Mucosa of gallbladder (tissue), 1 donor: ENCODE measurements around the gene TACSTD2. TPM values are rescaled to one million over a fixed set of nuclear protein-coding genes. Genes with fewer than 3 reads are reported as not detected.
"Not testable (repeated sequence)": the region's sequence is repeated elsewhere in the genome, so short reads cannot be mapped to it uniquely, and the experiment has no call there.

ENCODE experiments used
- DNase-seq: peaks from one replicate; pipeline ENCODE4 v3.0.0-alpha.2; 2020; ENCODE audit warnings: low spot score
- total RNA-seq: library from RNA; stranded (reverse); gene quantifications from one replicate; pipeline ENCODE4 v1.2.1, GENCODE V29; 2021
- donor health status: DM: no; HTN: no; CAD: no.

Gene TACSTD2
- total RNA-seq, 1 donor from 2014 or later: 19.2 TPM

- DNase-seq: no peak
These were observed 10.7 kb downstream of the TACSTD2 start for GRCh38 chr1:58566339-58566738.

GRCh38 chr1:58563715-58564114 is 13.3 kb downstream of the TACSTD2 start:
- not testable (repeated sequence) for DNase-seq

- DNase-seq: no peak
These were observed 15.4 kb downstream of the TACSTD2 start for GRCh38 chr1:58561633-58562032.

- no peak for DNase-seq
These were observed 21.7 kb downstream of the TACSTD2 start for GRCh38 chr1:58555393-58555792.

GRCh38 chr1:58551186-58552140 is 25.6 kb downstream of the TACSTD2 start:
- DNase-seq: no peak

GRCh38 chr1:58549291-58549690 is 27.8 kb downstream of the TACSTD2 start:
- not testable (repeated sequence) for DNase-seq

- no peak for DNase-seq
These were observed 28.7 kb downstream of the TACSTD2 start for GRCh38 chr1:58548371-58548770.

- DNase-seq: peak; percentile 98
These were observed 30.3 kb downstream of the TACSTD2 start, which contains the start of gene OMA1 for GRCh38 chr1:58546520-58547308. TSS of gene OMA1 (minus strand) at chr1:58546726. CDS start at chr1:58539294, 7,432 bp downstream.

GRCh38 chr1:58545591-58546519 is 31.2 kb downstream of the TACSTD2 start:
- peak; percentile 76 for DNase-seq

GRCh38 chr1:58543260-58543659 is 33.8 kb downstream of the TACSTD2 start:
- no peak for DNase-seq

- no peak for DNase-seq
These were observed 37.5 kb downstream of the TACSTD2 start for GRCh38 chr1:58539553-58539952.

GRCh38 chr1:58538821-58539220 is 38.2 kb downstream of the TACSTD2 start:
- DNase-seq: no peak

- DNase-seq: not testable (repeated sequence)
These were observed 45.2 kb downstream of the TACSTD2 start for GRCh38 chr1:58531842-58532241.

- DNase-seq: no peak
These were observed 47.8 kb downstream of the TACSTD2 start for GRCh38 chr1:58529284-58529683.

GRCh38 chr1:58528518-58528917 is 48.5 kb downstream of the TACSTD2 start:
- no peak for DNase-seq

Other genes with a start within 250 kb of the TACSTD2 start
- gene OMA1, start 30.5 kb downstream of the TACSTD2 start, total RNA-seq: 34.8 TPM
- gene MYSM1, start 122.8 kb upstream of the TACSTD2 start, total RNA-seq: 22.5 TPM
- 135 TPM for gene JUN, start 206.8 kb upstream of the TACSTD2 start, total RNA-seq